ENCODE results near the gene SLC6A13.

- no peak for TF ChIP-seq CTCF (IDR thresholded peaks at IDR 0.05)
- TF ChIP-seq GRHL2 (CRISPR knock-in tag; IDR thresholded peaks at IDR 0.05; ENCODE audit: insufficient replicate concordance, severe bottlenecking): no peak
Measured at GRCh38 chr12:227286-227915, 35.2 kb downstream of the SLC6A13 start.

Data from WTC11 (cell line).